Stimulated activated naive CD8-positive, alpha-beta T cell treated with anti-CD3 and anti-CD28 coated beads, Interleukin-15, Interleukin-2, amounts not matched to agents 100 U/mL and 50 U/mL, for 24 hours (primary cell): ENCODE data around the gene BTBD8.

ENCODE experiments used
- ATAC-seq: fragments of 150-1000 bp; cut with Tn5 transposase; one replicate; pipeline ENCODE4 v1.10.0; 2021
- DNase-seq: peaks from one replicate; pipeline ENCODE4 v3.0.0; 2021

BTBD8 gene

DNA sequence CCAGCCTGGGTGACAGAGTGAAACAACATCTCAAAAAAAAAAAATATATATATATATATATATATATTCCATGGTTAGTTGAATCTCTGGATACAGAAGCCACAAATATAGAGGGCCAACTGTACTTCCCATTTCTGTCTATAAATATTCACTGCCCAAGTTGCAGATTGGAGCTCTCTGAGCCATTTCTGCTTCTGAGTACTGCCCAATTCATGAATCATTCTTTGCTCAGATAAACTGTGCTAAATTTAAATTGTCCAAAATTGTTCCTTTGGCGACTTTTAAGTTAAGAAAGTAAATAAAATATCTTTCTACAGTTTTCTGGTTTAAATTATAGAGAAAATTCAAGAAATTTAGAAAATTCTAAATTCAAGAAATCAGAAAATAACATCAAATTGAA is 114.4 kb downstream of the BTBD8 start:
- ATAC-seq (no peak), DNase-seq (no peak)

DNA sequence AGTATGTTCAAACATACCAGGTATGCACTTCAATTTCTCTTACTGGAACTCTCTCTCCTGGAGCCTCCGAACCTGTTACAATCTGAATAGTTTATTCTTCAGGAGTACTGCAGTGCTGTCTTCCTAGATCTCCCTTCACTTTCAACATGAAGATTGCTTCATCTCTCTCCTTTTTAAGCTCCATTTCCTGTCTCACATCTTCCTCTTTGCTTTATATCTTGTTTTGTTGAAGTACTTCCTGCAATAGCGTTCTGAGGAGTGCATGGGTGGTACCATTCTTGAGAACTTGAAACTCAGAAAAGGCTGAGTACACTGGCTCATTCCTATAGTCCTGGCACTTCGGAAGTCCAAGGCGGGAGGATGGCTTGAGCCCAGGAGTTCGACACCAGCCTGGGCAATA is 121.8 kb downstream of the BTBD8 start:
- ATAC-seq, result no peak
- DNase-seq, result no peak

DNA sequence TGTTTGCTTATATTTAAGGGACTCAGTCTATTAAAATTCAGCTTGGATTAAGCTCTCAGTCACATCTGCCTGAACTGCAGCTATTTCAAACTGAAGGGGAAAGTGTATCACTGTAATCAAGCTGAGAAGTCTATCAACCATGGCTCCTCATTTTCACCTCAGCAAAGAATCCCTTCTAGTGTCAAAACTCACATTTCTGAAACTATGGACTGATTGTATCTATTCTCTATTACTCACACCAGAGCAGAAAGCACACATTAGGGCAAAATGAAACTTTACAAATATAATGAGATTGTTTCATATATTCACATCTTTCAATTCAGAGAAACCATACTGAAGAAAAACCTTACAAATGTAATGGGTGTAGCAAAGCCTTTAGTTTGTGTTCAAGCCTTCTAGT is 123.0 kb downstream of the BTBD8 start:
- no peak for ATAC-seq
- DNase-seq, result no peak

DNA sequence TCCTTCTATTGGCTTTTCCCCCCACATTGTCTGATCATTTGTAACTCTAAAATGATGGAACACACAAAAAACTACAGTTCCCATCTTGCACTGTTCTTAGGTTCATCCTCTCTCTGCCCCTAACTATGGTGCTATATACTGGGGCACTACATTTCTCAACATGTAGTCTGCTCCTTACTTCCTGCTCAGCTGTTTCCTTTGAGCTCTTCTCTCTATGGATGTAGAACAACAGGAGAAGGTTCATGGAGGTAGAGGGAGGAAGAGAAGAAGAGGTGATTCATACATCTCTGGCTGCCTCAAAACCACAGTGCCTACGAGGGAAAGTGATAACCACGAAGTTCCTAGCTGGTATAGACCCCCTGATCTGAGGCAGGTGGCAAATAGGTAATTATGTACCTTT is 130.6 kb downstream of the BTBD8 start:
- DNase-seq (no peak), ATAC-seq (peak; percentile 40)

DNA sequence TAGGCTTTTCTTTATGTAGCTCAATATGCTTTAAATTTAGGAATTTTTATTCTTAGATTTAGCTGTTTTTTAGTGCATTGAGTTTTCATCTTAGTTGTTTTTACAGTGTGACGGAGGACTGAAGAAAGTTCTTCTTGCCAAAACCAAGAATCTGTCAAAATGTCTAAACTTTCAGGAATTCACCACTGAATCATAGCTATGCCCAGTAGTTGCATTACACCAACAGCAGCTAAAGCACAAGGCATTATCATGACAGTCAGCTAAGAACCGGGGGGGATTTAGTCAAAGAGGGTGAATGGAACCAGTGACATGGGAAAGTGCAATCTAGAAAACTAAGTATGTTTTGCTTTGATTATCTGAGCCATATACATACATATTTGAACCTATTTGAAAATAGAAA is 131.0 kb downstream of the BTBD8 start:
- no peak for ATAC-seq
- DNase-seq, result no peak

DNA sequence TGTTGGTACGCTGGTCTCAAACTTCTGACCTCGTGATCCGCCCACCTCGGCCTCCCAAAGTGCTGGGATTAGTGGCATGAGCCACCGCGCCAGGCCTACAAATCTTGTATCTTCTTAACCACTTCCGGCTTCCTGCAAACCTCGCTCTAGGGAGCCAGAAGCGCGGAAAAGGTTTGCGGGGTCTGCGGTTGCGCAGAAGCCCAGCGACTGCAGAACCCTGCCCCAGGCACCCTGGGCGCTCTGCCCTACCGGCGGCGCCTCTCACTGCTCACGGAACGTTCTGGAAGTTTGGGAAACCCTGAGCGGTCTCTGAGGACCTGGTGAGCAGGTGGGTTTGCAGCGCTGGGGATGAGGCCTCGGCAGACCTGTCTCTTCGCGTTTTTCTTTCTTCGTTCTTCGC is 137.6 kb downstream of the BTBD8 start, which contains the start of gene C1orf146:
C1orf146 (plus strand) TSS at position 195 of the 400 bp plus-strand sequence. CDS start 13,506 bp downstream, outside the sequence.
- no peak for ATAC-seq
- no peak for DNase-seq

DNA sequence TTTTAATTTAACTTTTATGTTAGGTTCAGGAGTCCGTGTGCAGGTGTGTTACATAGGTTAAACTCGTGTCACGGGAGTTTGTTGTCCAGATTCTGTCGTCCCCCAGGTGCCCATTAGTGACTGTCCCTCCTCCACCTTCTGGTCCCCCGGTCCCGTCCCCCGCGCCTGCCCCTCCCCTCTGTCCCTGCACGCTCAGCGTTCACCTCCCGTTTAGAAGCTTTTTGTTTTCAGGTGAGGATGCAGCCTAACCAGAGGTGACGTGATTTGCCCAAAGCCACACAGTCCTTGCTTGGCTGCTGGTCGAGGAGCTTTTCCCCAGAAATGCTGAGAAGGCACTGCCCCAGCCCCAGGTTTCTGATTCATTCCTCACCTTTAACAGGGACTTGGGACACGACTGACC is 138.4 kb downstream of the BTBD8 start:
- no peak for ATAC-seq
- no peak for DNase-seq

DNA sequence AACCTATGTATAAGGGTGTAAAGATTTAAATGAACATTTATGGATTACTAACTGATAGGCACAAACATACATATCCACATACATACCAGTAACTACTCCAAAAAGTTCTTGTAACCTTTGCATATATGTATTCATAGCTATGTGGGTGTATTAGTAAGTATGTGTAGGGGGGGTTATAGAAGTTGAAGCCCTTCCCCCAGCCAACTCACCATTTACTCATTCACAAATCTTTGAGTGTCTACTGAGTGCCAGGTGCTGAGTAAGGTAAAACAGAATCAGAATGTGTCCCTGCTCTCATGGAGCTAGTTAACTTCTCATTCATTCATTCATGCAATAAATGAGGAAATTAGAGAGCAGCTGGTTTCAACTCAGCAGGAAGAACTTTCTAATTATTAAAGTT is 138.9 kb downstream of the BTBD8 start:
- ATAC-seq (no peak), DNase-seq (no peak)

DNA sequence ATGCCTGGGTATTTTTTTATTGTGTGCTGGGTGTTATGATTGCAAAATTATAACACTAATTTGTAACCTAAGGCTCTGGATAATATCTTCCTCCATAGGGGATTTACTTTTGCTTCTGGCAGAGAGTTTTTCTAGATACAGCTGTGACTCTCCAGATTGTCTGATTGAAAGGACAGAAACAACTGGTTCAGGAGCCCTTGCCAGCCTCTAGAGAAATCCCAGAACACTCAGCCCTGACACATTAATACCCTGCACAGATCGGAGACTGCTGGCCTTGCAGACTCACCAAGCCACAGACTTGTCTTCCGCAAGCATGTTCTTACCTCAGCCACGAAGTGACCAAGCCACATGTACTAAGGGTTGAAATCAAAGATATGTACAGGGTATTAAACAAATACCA is 148.3 kb downstream of the BTBD8 start:
- DNase-seq, result no peak

DNA sequence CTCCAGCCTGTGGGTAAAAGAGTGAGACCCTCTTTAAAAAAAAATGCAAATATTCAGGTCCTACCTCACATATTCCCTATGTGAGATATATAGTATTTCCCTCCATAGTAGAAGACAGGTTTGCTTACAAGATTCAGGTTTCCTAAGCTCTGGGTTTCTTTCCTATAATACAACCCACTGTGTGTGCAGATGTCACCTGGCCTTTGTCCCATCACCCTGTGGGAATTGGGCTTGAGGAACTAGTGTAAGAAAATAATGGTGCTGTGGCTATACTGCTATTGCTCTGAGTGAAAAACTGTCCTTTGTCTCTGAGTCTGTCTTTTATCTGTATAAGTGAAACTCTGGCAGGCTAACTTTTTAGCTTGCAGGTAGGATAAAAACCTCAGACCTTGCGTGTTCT is 150.6 kb downstream of the BTBD8 start:
- ATAC-seq (no peak), DNase-seq (no peak)

More for the DNA sequence above, 148.3 kb downstream of the BTBD8 start:
- no peak for ATAC-seq
